Thymus (tissue), 11 donors: ENCODE measurements around the gene CNOT4. TPM values are rescaled to one million over a fixed set of nuclear protein-coding genes. Genes with fewer than 3 reads are reported as not detected.
A peak's percentile ranks its signal among the peaks of the same experiment; 100 is the strongest.

ENCODE experiments used
- DNase-seq, 9 donors: peaks; one replicate each; pipeline ENCODE4 v3.0.0-alpha.2; 2013; ENCODE audit warnings: low spot score in 9 of 9, low read depth in 6 of 9, missing footprints in 1 of 9
- H3K27ac ChIP-seq, 2 donors: one replicate each; pipeline ENCODE4 v1.5.1; 2013; ENCODE audit warnings: control low read depth in 1 of 2, low read depth in 1 of 2, low read length in 1 of 2, mild to moderate bottlenecking in 1 of 2, moderate library complexity in 1 of 2
- H3K27me3 ChIP-seq, 2 donors: one replicate each; pipeline ENCODE4 v1.5.1; 2013; ENCODE audit warnings: low read length in 1 of 2; ENCODE audit not compliant: control insufficient read depth in 2 of 2, insufficient read depth in 1 of 2
- H3K36me3 ChIP-seq, 2 donors: one replicate each; pipeline ENCODE4 v1.5.1; 2013; ENCODE audit warnings: low read length in 1 of 2, mild to moderate bottlenecking in 1 of 2, moderate library complexity in 1 of 2; ENCODE audit not compliant: control insufficient read depth in 2 of 2, insufficient read depth in 2 of 2
- H3K4me1 ChIP-seq, 2 donors: one replicate each; pipeline ENCODE4 v1.5.1; 2013; ENCODE audit warnings: low read length in 2 of 2; ENCODE audit not compliant: control insufficient read depth in 2 of 2, insufficient read depth in 2 of 2
- H3K4me3 ChIP-seq, 2 donors: one replicate each; pipeline ENCODE4 v1.5.1; 2013; ENCODE audit warnings: low read length in 2 of 2, control low read depth in 1 of 2, mild to moderate bottlenecking in 1 of 2
- H3K9me3 ChIP-seq, 2 donors: one replicate each; pipeline ENCODE4 v1.5.1; 2013; ENCODE audit warnings: low read length in 1 of 2, mild to moderate bottlenecking in 1 of 2; ENCODE audit not compliant: control insufficient read depth in 2 of 2, insufficient read depth in 1 of 2
- WGBS: extraction: QIAGEN DNeasy Blood & Tissue Kit; methylation state at CpG from one replicate; pipeline ENCODE4 v1.1.7; 2013; 5-methylcytosine and 5-hydroxymethylcytosine counted together
- polyA plus RNA-seq: library from polyadenylated mRNA; stranded (reverse); fragments of 200-250 nt; gene quantifications from one replicate; pipeline ENCODE4 v1.2.3, GENCODE V29; 2013
- total RNA-seq: library from RNA; stranded (reverse); fragments of 120-200 nt; gene quantifications from one replicate; pipeline ENCODE4 v1.2.4, GENCODE V29; 2013
- donor health status: healthy.

CNOT4 gene
- total and polyA plus RNA-seq, 2 donors, result 6.3 to 12.8 TPM

- H3K4me1 ChIP-seq, result no peaks in the 10 kb centered on the region
- DNase-seq, result no peak
- WGBS, result 96% methylated on average over 5 of the region's 5 CpGs
- H3K27ac ChIP-seq, result no peak overlapping the region
- H3K27me3 ChIP-seq, result no peaks in the 10 kb centered on the region
- H3K36me3 ChIP-seq, result no peaks in the 10 kb centered on the region
- no peaks in the 10 kb centered on the region for H3K9me3 ChIP-seq
- no peak overlapping the region for H3K4me3 ChIP-seq
Observed at GRCh38 chr7:135341049-135341448, 168.9 kb downstream of the CNOT4 start.

- no peaks in the 10 kb centered on the region for H3K36me3 ChIP-seq
- no peaks in the 10 kb centered on the region for H3K27me3 ChIP-seq
- DNase-seq, result no peak
- H3K4me3 ChIP-seq, result no peak overlapping the region
- no peak overlapping the region for H3K27ac ChIP-seq
- H3K4me1 ChIP-seq, result peaks cover 0 to 3% of the 10 kb centered on the region in 2 donors
- H3K9me3 ChIP-seq, result no peaks in the 10 kb centered on the region
- 98% methylated on average over 5 of the region's 5 CpGs for WGBS
Observed at GRCh38 chr7:135337977-135338550, 171.8 kb downstream of the CNOT4 start.

GRCh38 chr7:135337506-135337905, 172.4 kb downstream of the CNOT4 start:
- Histone ChIP-seq H3K27ac (no peak overlapping the region), H3K27me3 (no peaks in the 10 kb centered on the region)
- 97% methylated on average over 5 of the region's 5 CpGs for WGBS

GRCh38 chr7:135335628-135336139, 174.2 kb downstream of the CNOT4 start:
- Histone ChIP-seq H3K27me3 (no peaks in the 10 kb centered on the region), H3K4me1 (peaks cover 0 to 3% of the 10 kb centered on the region in 2 donors), H3K27ac (no peak overlapping the region), H3K4me3 (no peak overlapping the region), H3K36me3 (no peaks in the 10 kb centered on the region), H3K9me3 (no peaks in the 10 kb centered on the region)
- WGBS, result 34% methylated on average over 9 of the region's 9 CpGs
- DNase-seq, result peak; percentile 9 to 67 (median 22)

More at GRCh38 chr7:135337506-135337905, 172.4 kb downstream of the CNOT4 start:
- Histone ChIP-seq H3K4me3 (no peak overlapping the region), H3K4me1 (peaks cover 0 to 3% of the 10 kb centered on the region in 2 donors), H3K36me3 (no peaks in the 10 kb centered on the region), H3K9me3 (no peaks in the 10 kb centered on the region)
- no peak for DNase-seq

GRCh38 chr7:135334830-135335543, 174.9 kb downstream of the CNOT4 start:
- Histone ChIP-seq H3K27me3 (no peaks in the 10 kb centered on the region), H3K9me3 (no peaks in the 10 kb centered on the region), H3K4me1 (peaks cover 0 to 3% of the 10 kb centered on the region in 2 donors), H3K27ac (no peak overlapping the region), H3K36me3 (no peaks in the 10 kb centered on the region), H3K4me3 (no peak overlapping the region)
- DNase-seq, result no peak
- WGBS, result 81% methylated on average over 10 of the region's 10 CpGs

GRCh38 chr7:135333946-135334345, 176.0 kb downstream of the CNOT4 start:
- DNase-seq, result no peak
- H3K4me3 ChIP-seq, result no peak overlapping the region
- no peak overlapping the region for H3K27ac ChIP-seq
- no peaks in the 10 kb centered on the region for H3K36me3 ChIP-seq
- peaks cover 0 to 3% of the 10 kb centered on the region in 2 donors for H3K4me1 ChIP-seq
- 100% methylated on average over 1 of the region's 1 CpG for WGBS
- H3K9me3 ChIP-seq, result no peaks in the 10 kb centered on the region
- H3K27me3 ChIP-seq, result no peaks in the 10 kb centered on the region

GRCh38 chr7:135333200-135333599, 176.7 kb downstream of the CNOT4 start:
- Histone ChIP-seq H3K27me3 (no peaks in the 10 kb centered on the region), H3K9me3 (no peaks in the 10 kb centered on the region), H3K4me1 (peaks cover 0 to 3% of the 10 kb centered on the region in 2 donors), H3K4me3 (no peak overlapping the region), H3K36me3 (no peaks in the 10 kb centered on the region), H3K27ac (no peak overlapping the region)
- DNase-seq, result no peak
- 97% methylated on average over 1 of the region's 1 CpG for WGBS

GRCh38 chr7:135330088-135330487, 179.8 kb downstream of the CNOT4 start:
- Histone ChIP-seq H3K4me1 (peaks cover 0 to 3% of the 10 kb centered on the region in 2 donors), H3K36me3 (no peaks in the 10 kb centered on the region), H3K27me3 (no peaks in the 10 kb centered on the region), H3K4me3 (no peak overlapping the region), H3K9me3 (peaks cover 0 to 3% of the 10 kb centered on the region in 2 donors), H3K27ac (no peak overlapping the region)
- no peak for DNase-seq
- WGBS, result 98% methylated on average over 1 of the region's 1 CpG

GRCh38 chr7:135328526-135328925, 181.4 kb downstream of the CNOT4 start:
- H3K9me3 ChIP-seq, result peaks cover 0 to 3% of the 10 kb centered on the region in 2 donors
- H3K4me1 ChIP-seq, result no peaks in the 10 kb centered on the region
- H3K36me3 ChIP-seq, result no peaks in the 10 kb centered on the region
- H3K27ac ChIP-seq, result no peak overlapping the region
- H3K4me3 ChIP-seq, result no peak overlapping the region
- H3K27me3 ChIP-seq, result no peaks in the 10 kb centered on the region
- 93% methylated on average over 7 of the region's 7 CpGs for WGBS
- no peak for DNase-seq
